HG02571 (cell line): ENCODE measurements around the gene MKRN2.
"Not testable (repeated sequence)": the region's sequence is repeated elsewhere in the genome, so short reads cannot be mapped to it uniquely, and the experiment has no call there.

Source experiments
- ATAC-seq: cut with Tn5 transposase; IDR thresholded peaks from one replicate; pipeline ENCODE4 v1.9.1; 2021; ENCODE audit warnings: mild to moderate bottlenecking, moderate library complexity; ENCODE audit not compliant: unreplicated experiment

MKRN2 gene, protein sequence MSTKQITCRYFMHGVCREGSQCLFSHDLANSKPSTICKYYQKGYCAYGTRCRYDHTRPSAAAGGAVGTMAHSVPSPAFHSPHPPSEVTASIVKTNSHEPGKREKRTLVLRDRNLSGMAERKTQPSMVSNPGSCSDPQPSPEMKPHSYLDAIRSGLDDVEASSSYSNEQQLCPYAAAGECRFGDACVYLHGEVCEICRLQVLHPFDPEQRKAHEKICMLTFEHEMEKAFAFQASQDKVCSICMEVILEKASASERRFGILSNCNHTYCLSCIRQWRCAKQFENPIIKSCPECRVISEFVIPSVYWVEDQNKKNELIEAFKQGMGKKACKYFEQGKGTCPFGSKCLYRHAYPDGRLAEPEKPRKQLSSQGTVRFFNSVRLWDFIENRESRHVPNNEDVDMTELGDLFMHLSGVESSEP

DNA sequence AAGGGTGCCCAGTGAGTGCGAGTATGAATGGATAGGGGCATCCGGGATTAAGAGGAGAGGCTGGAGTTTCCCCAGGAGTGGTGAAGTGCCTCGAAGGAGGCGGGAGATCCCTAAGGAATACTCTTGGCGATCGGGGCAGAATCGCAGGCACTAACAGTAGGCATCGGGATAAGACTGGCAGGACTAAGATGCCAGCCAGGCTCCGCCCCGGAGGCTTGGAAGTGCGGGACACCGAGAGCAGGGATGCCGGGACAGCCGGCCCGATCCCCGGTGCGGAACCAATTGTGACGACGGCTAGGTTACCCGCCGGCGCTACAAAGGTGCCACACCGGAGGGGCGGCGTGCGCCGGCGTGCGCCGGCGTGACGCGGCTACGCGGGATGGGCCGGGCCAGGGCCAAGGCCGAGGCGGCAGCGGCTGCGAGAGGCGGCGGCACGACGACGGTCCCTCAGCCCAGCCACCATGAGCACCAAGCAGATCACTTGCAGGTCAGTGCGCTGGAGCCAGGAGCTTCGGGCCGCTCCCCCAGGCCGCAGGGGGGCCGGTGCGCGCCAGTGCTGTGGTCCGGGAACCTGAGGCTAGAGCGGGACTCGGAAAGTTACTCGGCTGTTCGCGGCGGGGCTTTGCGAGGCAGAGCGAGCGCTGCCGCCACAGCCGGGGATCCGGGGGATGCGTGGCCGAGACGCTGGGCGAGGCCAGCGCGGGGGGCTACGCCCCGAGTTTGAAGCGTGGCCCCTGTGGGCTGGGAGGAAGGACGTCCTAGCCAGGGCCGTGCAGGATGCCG, at the start of gene MKRN2:
TSS of gene MKRN2 (plus strand) at position 398 of the 783 bp plus-strand sequence. CDS start at position 462, 64 bp downstream.
- peak; percentile 78 for ATAC-seq

DNA sequence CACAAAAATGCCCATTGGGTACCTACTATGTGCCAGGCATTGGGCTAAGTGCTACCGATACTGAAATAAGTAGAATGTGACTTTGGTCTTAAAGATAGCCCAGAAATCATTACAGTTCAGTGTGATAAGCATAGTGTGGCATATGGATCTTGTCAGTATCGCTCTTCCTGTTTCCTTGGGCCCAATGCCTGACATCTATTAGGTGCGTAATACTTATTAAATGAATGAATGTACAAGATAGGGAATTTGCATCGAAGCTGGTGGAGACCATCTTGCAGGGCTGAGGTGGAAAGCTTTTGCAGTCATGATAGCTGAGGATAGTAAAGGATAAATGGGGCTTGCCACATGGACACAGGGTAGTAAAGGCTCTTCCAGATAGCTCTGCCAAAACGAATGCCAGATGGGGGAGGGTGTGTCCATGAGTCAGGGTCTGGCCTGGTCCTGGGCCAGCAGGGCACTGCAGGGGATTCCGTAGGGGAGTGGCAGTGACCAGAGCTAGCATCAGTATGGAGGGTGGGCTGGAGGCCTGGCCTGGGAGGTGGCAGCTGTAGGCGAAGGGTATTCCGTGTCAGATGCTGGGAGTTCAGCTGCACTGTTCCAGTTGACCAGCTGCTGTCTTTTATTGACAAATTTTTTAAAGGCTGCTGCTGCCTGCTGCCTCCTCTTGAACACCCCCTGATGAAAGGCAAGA, 49.2 kb upstream of the MKRN2 start:
- ATAC-seq = no peak

DNA sequence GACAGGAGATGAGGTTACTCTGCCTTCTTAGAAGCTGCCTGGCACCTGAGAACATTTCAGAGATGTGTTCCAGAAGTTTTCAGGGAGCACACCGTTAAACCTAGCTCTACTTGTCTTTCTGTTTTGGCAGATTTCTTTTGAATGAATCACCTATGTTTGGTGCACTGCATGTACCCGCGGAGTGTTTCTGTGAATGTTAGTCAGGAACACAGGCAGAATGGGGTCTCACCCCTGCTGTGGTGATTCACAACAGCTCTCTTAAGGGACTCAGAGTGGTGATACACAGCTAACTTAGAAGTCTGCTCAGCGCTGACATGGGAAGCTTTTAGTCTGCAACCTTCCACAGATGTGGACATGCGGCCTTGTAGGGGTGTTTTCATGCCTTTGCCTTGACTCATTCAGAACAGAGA, 48.6 kb upstream of the MKRN2 start:
- no peak for ATAC-seq

DNA sequence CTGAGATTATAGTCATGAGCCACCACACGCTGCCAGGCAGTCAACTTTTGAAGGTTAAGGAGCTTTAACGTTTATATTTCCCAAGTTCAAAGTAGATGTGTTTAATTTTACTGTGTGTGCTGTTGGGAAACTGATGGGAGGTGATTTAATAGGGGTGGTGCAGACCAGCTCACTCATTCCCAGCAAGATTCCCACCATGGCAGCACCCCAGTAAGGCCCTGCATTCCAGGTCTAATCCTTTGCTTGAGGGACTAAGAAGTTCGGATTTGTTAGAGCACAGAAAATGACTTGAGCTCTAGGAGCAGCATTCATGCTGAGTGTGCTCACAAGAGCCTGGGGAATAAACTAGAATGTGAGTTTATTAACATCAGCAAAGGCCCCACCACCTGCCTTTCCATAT, 47.4 kb upstream of the MKRN2 start:
- ATAC-seq = no peak

DNA sequence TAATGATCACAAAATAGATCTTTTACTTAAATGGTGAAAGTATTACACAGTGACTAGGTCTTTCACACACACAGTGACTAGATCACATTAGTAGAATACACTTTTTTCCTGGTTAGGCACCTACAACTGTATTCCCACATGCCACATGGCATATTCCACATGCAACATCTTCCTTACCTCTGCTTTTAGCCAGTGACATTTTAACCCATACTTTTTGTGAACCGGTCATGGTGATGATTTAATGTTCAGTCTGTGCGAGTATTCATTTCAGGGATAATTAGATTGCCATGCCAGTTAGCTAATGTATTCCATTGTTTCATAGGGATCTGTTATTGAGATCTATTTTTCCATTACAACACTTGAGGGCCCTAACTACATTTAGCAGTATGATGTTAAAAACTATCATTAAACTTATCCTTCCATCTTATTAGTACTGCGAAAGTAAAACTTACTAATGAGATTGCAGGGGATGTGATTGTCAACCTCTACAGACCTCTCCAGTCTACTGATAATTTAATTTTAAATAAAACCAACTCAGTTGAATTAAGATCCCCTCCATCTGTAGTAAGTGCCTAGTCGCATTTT, 44.3 kb upstream of the MKRN2 start:
- no peak for ATAC-seq

DNA sequence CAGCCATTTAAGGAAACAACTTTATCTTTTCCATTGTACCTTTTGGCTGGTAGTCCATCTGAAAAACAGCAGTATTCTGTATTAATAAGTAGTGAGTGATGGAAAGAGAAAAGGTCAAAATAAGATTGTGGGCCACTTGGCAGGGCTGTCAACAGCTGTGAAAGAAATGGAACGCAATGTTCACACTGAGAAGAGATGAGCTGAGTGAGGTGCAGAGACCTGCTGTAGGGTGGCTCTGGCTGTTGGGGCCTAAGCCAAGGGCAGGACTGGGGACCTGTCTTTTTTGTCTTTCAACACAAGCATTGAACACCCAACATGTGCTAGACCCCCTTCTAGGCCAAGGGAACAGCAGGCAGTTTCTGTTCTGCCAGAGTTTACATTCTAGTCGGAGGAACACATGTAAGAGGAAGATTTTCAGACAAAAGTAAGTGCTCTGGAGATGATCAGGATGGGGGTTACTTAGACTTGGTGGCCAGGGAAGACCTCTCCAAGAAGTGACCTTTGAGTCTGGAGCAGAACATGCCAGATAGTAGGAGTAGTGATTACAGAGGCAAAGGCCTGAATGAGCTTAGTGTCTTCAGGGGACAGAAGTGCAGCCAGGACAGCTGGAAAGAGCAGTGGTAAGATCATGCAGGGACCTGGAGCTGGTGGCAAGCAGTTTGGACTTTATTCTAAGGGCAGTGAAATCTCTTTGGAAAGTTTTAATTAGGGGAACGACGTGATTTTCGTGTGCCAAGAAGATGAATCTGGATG, 43.0 kb upstream of the MKRN2 start:
- no peak for ATAC-seq

DNA sequence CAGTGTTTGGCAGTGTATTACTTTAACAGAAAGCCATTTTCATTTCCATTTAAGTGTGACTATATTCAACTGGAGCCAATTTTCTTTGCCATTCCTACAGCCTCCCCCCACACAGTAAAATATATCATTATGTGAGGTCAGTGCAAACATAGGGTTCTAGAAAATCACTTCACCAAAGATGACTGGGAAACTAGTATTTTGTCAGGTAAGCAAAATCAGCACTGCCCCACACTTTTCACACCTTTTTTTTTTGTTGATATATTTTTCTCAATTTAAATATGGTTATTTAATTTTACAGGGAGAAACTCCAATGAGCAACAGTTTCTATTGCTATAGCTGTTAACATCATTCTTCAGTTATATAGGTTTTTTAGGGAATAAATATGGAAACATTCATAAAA, 41.3 kb upstream of the MKRN2 start:
- ATAC-seq = no peak

DNA sequence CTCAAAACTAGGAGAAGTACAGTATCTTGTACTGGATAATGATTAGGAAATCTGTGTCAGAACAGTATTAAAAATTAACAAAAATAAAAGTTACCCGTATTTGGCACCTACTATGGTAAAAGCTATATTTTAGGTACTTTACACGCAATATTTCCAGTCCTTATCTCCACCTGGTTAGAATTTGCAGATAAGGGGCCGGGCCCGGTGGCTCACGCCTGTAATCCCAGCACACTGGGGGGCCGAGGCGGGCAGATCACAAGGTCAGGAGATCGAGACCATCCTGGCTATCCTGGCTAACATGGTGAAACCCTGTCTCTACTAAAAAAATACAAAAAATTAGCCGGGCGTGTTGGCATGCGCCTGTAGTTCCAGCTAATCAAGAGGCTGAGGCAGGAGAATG, 40.0 kb upstream of the MKRN2 start:
- no peak for ATAC-seq

DNA sequence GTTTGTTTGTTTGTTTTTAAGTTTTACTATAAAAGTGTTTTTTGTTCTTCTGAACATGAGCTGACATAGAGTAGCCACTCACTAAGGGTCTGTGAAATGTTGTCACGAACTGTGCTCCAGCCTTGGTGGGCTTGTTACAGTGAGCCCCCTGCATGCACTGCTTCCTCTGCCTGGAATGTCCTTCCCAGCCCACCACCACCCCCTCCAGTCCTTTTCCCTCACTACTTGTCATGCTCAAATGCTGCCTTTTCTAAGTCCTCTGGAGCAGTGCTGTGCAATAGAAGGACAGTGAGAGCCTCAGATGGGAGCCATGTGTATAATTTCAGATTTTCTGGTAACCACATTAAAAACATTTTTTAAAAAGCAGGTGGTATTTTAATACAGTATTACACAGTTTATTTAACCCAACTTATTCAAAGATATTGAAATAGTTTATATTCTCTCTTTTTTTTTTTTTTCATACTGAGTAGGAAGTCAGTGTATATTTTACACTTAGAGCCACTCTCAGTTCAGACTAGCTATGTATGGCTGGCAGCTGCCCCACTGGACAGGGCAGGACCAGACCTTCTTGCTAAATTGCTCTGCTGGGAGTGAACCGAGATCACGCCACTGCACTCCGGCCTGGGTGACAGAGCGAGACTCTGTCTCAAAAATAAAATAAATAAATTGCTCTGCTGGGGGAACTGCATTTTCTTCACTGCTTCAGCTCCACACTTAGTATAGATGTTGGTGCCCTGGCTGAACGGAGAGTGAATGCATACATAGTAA, 38.4 kb upstream of the MKRN2 start:
- ATAC-seq = no peak

DNA sequence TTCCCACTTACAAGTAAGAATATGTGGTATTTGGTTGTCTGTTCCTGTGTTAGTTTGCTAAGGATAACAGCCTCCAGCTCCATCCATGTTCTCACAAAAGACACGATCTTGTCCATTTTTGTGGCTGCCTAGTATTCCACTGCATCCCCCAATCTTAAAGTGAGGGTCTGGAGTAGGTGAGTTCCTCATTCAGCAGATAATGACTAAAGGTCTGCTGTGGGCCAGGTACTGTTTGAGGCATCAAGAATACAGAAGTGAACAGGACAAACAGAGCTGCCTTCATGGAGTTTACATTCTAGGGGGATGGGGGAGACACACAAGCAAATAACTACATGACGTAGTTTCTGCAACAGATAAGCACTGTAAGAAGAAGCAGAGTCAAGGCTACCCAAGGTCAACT, 35.9 kb upstream of the MKRN2 start:
- ATAC-seq = no peak

DNA sequence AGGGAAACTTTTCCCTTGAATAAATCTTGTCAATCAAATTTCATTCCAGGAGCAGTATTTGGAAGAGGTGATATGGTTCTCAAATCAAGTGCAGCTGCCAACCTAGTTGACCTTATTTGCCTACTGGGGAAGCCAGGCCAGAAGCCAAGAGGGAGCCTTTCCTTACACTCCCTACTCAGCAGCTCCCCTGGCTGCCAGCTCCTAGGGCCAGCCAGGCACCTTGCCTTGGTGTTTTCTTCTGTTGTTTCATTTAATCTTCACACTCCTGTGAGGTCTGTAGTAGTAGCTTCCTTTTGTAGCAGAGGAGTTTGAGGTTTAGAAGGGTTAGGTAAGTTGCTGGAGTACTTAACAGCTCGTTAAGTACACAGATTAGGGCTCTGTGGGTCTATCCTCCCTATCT, 34.2 kb upstream of the MKRN2 start:
- ATAC-seq = no peak

DNA sequence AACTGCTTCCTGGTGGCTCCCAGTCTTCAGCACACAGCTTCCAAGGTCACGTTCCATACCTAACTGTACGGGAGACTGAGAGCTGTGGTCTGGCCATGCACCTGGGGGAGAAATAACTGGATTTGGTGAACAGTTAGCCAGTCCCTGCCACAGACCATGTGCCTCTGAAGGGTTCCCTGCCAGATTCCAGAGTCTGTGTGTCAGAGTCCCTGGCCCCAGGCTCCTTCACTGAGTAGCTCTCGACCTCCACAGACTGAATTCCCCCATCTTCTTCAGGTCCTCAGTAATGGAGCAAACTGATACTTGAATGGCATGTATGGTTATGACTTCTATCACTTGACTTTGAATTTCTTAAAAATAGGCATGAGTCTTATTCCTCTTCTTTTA, 29.1 kb upstream of the MKRN2 start:
- no peak for ATAC-seq

DNA sequence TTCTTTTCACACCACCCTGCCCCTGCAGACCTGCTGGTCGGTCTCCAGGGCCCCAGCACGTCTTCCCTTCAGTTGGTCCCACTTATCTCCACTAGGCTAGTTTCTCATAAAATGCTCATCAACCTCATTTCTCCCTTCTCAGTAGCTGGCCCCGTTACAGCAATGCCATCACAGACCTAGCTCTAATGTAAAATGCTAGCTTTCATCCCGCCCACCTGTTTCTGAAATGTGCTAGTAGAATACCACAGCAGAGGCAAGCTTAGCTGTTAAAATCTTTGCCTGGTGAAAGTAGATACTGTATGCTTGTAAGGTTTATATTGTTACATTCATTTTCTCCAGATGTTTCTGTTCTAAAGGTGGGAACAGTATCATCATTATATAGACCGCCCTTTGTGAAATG, 24.7 kb upstream of the MKRN2 start:
- ATAC-seq = no peak

DNA sequence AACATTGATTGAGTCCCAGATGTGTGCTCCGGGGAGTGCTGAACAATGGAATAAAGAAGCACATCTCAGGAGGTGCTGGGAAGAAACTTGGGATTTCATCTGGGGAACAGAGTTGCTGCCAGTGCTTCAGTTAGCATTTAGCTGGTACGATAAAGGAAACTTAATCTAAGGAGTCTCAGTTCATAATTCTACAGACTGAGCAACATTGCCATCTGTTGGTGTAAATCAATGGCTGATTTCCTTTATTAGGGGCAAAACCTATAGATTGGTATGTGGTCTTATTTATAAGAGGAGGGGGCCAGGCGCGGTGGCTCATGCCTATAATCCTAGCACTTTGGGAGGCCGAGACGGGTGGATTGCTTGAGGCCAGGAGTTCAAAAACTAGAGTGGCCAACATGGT, 20.5 kb upstream of the MKRN2 start:
- no peak for ATAC-seq

DNA sequence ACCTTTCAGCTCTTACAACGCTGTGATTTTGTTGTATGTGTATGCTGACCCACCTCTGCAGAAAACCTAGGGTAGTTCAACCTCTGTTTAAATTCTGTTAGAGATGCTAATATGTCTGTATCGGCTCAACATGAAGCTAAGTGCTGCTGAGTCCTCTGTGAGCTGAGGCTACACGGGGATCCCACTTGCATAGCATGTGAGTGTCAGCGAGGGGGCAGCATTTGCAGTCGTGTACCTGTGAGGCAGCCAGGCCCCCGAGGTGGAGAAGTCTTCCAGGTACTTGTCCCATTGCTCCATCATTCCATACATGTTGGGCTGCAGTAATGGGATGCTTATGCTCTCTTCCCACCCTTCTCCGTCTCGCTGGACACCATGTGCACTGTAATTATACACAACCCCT, 15.3 kb upstream of the MKRN2 start:
- ATAC-seq = no peak

DNA sequence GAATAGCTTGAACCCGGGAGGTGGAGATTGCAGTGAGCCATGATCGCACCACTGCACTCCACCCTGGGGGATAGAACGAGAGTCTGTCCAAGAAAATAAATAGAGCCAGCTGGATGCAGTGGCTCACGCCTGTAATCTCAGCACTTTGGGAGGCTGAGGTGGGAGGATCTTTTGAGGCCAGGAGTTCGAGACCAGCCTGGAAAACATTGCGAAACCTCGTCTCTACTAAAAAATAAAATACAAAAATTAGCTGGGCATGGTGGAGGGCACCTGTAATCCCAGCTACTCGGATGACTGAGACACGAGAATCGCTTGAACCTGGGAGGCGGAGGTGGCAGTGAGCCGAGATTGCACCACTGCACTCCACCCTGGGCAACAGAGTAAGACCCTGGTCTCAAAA, 13.4 kb upstream of the MKRN2 start:
- ATAC-seq = not testable (repeated sequence)

DNA sequence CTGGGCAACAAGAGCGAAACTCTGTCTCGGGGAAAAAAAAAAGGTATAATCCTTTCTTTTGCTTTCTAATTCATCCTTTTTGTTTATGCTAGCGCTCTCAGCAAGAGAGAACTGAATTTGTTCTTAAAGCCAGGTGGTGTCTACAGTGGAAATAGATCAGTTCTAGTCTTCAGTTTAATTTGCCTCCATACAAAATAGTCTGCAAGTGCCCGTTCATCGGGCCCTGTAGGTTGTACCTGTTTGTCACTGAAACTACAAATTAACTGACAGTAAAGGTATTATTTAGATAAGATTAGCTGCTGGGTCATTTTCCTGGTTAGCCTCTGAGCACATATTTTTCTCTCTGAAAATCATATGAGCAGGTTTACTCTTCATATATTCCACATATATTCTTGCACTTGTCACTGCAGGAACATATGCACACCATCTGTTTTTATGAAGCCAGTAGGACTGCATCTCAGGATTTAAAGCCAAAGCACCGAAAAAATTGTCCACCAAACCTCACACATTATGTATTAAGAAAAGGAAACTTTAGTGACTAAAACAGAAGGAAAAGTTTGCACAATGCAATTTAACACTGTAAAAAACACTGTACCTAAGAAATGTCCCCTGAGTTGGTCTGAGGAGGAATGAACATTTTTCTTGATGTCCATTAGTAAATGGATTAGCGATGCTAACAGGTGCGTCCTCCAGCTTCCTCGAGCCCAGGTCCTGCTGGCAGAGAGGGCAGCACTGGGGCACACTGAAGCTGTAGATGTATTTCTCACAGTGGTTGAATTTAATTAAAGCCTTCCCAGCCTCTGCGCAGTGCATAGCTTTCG, 12.0 kb upstream of the MKRN2 start:
- ATAC-seq = no peak

DNA sequence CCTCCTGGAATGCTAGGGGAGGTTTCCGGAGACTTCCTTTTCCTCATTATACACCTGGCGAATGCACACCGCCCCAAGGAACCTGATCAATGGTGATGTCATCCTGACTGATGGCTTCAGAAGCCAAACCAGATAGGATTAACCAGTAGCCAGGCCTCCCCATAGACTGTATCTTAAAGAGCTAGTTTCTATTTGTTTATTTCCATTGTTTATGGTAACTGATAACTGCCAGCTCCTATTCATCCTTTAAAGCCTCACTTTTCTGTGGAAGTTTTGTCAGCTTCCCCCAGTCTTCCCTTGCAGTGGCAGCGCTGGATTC, 11.5 kb upstream of the MKRN2 start, which contains the start of gene MKRN2OS:
TSS of gene MKRN2OS (minus strand) at position 27 of the 319 bp plus-strand sequence. CDS start 35 bp downstream, outside the sequence.
- ATAC-seq = no peak
